Fibroblast of skin of right biceps (primary cell): ENCODE measurements around the gene CLSTN2.

Experiments used
- DNase-seq: peaks from one replicate; pipeline ENCODE4 v3.0.0-alpha.2; 2013

CLSTN2 gene

GRCh38 chr3:140007911-140008869, 73.2 kb downstream of the CLSTN2 start:
- no peak for DNase-seq

- DNase-seq = no peak
Observed at GRCh38 chr3:140010391-140010790, 75.4 kb downstream of the CLSTN2 start.

GRCh38 chr3:140011086-140011485, 76.1 kb downstream of the CLSTN2 start:
- DNase-seq = no peak

GRCh38 chr3:140011611-140012277, 76.8 kb downstream of the CLSTN2 start:
- no peak for DNase-seq

- DNase-seq = no peak
Observed at GRCh38 chr3:140013220-140013619, 78.2 kb downstream of the CLSTN2 start.

- DNase-seq = no peak
Observed at GRCh38 chr3:140014831-140015495, 80.0 kb downstream of the CLSTN2 start.

- no peak for DNase-seq
Observed at GRCh38 chr3:140015741-140016140, 80.8 kb downstream of the CLSTN2 start.

GRCh38 chr3:140018556-140018955, 83.6 kb downstream of the CLSTN2 start:
- DNase-seq = no peak

- no peak for DNase-seq
Observed at GRCh38 chr3:140019946-140020345, 85.0 kb downstream of the CLSTN2 start.

GRCh38 chr3:140020541-140020940, 85.6 kb downstream of the CLSTN2 start:
- no peak for DNase-seq

- no peak for DNase-seq
Observed at GRCh38 chr3:140021269-140021668, 86.3 kb downstream of the CLSTN2 start.

- DNase-seq = no peak
Observed at GRCh38 chr3:140022066-140022770, 87.2 kb downstream of the CLSTN2 start.

GRCh38 chr3:140023616-140024530, 88.9 kb downstream of the CLSTN2 start:
- no peak for DNase-seq

GRCh38 chr3:140031170-140031569, 96.2 kb downstream of the CLSTN2 start:
- DNase-seq = no peak

- DNase-seq = no peak
Observed at GRCh38 chr3:140034058-140034457, 99.1 kb downstream of the CLSTN2 start.

GRCh38 chr3:140035871-140036270, 100.9 kb downstream of the CLSTN2 start:
- no peak for DNase-seq

- no peak for DNase-seq
Observed at GRCh38 chr3:140050396-140050795, 115.4 kb downstream of the CLSTN2 start.

- DNase-seq = no peak
Observed at GRCh38 chr3:140051019-140051957, 116.3 kb downstream of the CLSTN2 start.

- no peak for DNase-seq
Observed at GRCh38 chr3:140052771-140053702, 118.1 kb downstream of the CLSTN2 start.
